Fibroblast of lung (primary cell): ENCODE data around the gene TMEM89. TPM values are rescaled to one million over a fixed set of nuclear protein-coding genes. Genes with fewer than 3 reads are reported as not detected.

Experiments used
- DNase-seq, 2 donors: peaks; one replicate each; pipeline versions ENCODE4 v3.0.0 to v3.0.0-alpha.2; 2010; ENCODE audit warnings: low read depth in 2 of 2
- H2AFZ ChIP-seq: 2 replicates; pipeline ENCODE4 v1.5.1; 2012; ENCODE audit warnings: low read length, control low read depth, inconsistent platforms
- H3K27ac ChIP-seq: 2 replicates; pipeline ENCODE4 v1.5.1; 2011; ENCODE audit warnings: low read length, control low read depth; ENCODE audit not compliant: insufficient read depth
- H3K27me3 ChIP-seq: 2 replicates; pipeline ENCODE4 v1.5.1; 2011; ENCODE audit warnings: mild to moderate bottlenecking, low read length; ENCODE audit not compliant: control insufficient read depth, insufficient read depth
- H3K36me3 ChIP-seq: 2 replicates; pipeline ENCODE4 v1.5.1; 2011; ENCODE audit warnings: low read length; ENCODE audit not compliant: control insufficient read depth, insufficient read depth
- H3K4me1 ChIP-seq: 2 replicates; pipeline ENCODE4 v1.5.1; 2011; ENCODE audit warnings: low read length; ENCODE audit not compliant: control insufficient read depth, insufficient read depth; ENCODE audit errors: extremely low read depth
- H3K4me2 ChIP-seq: 2 replicates; pipeline ENCODE4 v1.5.1; 2011; ENCODE audit warnings: low read length, control low read depth; ENCODE audit not compliant: insufficient read depth; ENCODE audit errors: extremely low read depth
- H3K4me3 ChIP-seq, 4 experiments: fragments of 200-600 bp in 1 of 4; sonication (generic) in 1 of 4; replicated peaks in 1 of 4; 2 replicates each; pipeline ENCODE4 v1.5.1; 2011 to 2016; ENCODE audit warnings: low read length in 4 of 4, low read depth in 3 of 4, mild to moderate bottlenecking in 3 of 4, control low read depth in 2 of 4, inconsistent platforms in 1 of 4, mixed read lengths in 1 of 4; ENCODE audit not compliant: insufficient read depth in 1 of 4; ENCODE audit errors: control extremely low read depth in 1 of 4
- H3K79me2 ChIP-seq: 2 replicates; pipeline ENCODE4 v1.5.1; 2012; ENCODE audit warnings: mild to moderate bottlenecking, low read length, inconsistent platforms; ENCODE audit not compliant: control insufficient read depth, insufficient read depth
- H3K9ac ChIP-seq: 2 replicates; pipeline ENCODE4 v1.5.1; 2011; ENCODE audit warnings: mild to moderate bottlenecking, low read length, control low read depth; ENCODE audit not compliant: insufficient read depth
- H3K9me3 ChIP-seq: 2 replicates; pipeline ENCODE4 v1.5.1; 2012; ENCODE audit warnings: low read depth, low read length; ENCODE audit not compliant: control insufficient read depth, insufficient read depth
- H4K20me1 ChIP-seq: 2 replicates; pipeline ENCODE4 v1.5.1; 2011; ENCODE audit warnings: low read length; ENCODE audit not compliant: control insufficient read depth, insufficient read depth; ENCODE audit errors: extremely low read depth
- CTCF ChIP-seq, 2 donors: IDR thresholded peaks in 1 of 2; conservative IDR thresholded peaks in 1 of 2; 1 replicate in 1 of 2; 2 replicates in 1 of 2; pipeline ENCODE4 v1.5.1; 2011 to 2012; ENCODE audit warnings: low read length in 2 of 2, control low read depth in 1 of 2, inconsistent platforms in 1 of 2, low read depth in 1 of 2, mild to moderate bottlenecking in 1 of 2
- EZH2 ChIP-seq: IDR thresholded peaks from 2 replicates; pipeline ENCODE4 v1.5.1; 2012; ENCODE audit warnings: low read length, control low read depth, mild to moderate bottlenecking; ENCODE audit errors: missing control alignments
- polyA plus RNA-seq, 2 donors: library from polyadenylated mRNA; depleted of rRNA in 1 of 2; stranded (reverse) in 1 of 2; unstranded in 1 of 2; fragments of >200 nt; gene quantifications; 2 replicates each; pipeline ENCODE4 v1.2.1, GENCODE V29; 2011 to 2012; ENCODE audit warnings: missing spikeins in 1 of 2
- total RNA-seq: library from RNA; depleted of rRNA; stranded (reverse); fragments of >200 nt; gene quantifications from 2 replicates; pipeline ENCODE4 v1.2.1, GENCODE V29; 2014

The TMEM89 gene
- total and polyA plus RNA-seq, 2 donors (not counting 1 experiment from before 2014, with no cell fraction given), result not detected

GRCh38 chr3:48629894-48630293, 8.3 kb upstream of the TMEM89 start:
- no peak overlapping the region for H3K4me2 ChIP-seq
- H3K79me2 ChIP-seq, result peaks cover 6% of the 10 kb centered on the region
- no peaks in the 10 kb centered on the region for H3K27me3 ChIP-seq
- peaks cover 6% of the 10 kb centered on the region for H3K4me1 ChIP-seq
- H4K20me1 ChIP-seq, result no peaks in the 10 kb centered on the region
- no peak overlapping the region for H2AFZ ChIP-seq
- no peaks in the 10 kb centered on the region for H3K9me3 ChIP-seq
- TF ChIP-seq CTCF (conservative IDR thresholded peaks at IDR 0.05 in 1 of 2, IDR thresholded peaks at IDR 0.05 in 1 of 2; ENCODE audit: low read depth in 1 of 2, low read length in 2 of 2) (no peak), EZH2 (no peak)
- DNase-seq, result no peak
- peaks cover 36% of the 10 kb centered on the region for H3K36me3 ChIP-seq
- no peak overlapping the region for H3K4me3 ChIP-seq
- no peak overlapping the region for H3K27ac ChIP-seq
- no peak overlapping the region for H3K9ac ChIP-seq

GRCh38 chr3:48628277-48629017, 6.9 kb upstream of the TMEM89 start:
- no peaks in the 10 kb centered on the region for H4K20me1 ChIP-seq
- H3K4me1 ChIP-seq, result no peaks in the 10 kb centered on the region
- no peak overlapping the region for H3K4me2 ChIP-seq
- H3K36me3 ChIP-seq, result peaks cover 36% of the 10 kb centered on the region
- no peaks in the 10 kb centered on the region for H3K27me3 ChIP-seq
- TF ChIP-seq CTCF (conservative IDR thresholded peaks at IDR 0.05 in 1 of 2, IDR thresholded peaks at IDR 0.05 in 1 of 2; ENCODE audit: low read depth in 1 of 2, low read length in 2 of 2) (no peak), EZH2 (no peak)
- no peak overlapping the region for H3K4me3 ChIP-seq
- H3K79me2 ChIP-seq, result no peaks in the 10 kb centered on the region
- H3K9ac ChIP-seq, result no peak overlapping the region
- no peak overlapping the region for H2AFZ ChIP-seq
- no peaks in the 10 kb centered on the region for H3K9me3 ChIP-seq
- no peak overlapping the region for H3K27ac ChIP-seq
- DNase-seq, result no peak

- Histone ChIP-seq H2AFZ (no peak overlapping the region), H4K20me1 (no peaks in the 10 kb centered on the region), H3K36me3 (peaks cover 16% of the 10 kb centered on the region), H3K4me1 (no peaks in the 10 kb centered on the region), H3K27me3 (no peaks in the 10 kb centered on the region), H3K4me3 (no peak overlapping the region), H3K9me3 (no peaks in the 10 kb centered on the region), H3K4me2 (no peak overlapping the region), H3K27ac (no peak overlapping the region), H3K9ac (no peak overlapping the region), H3K79me2 (no peaks in the 10 kb centered on the region)
- no peak for TF ChIP-seq CTCF (conservative IDR thresholded peaks at IDR 0.05 in 1 of 2, IDR thresholded peaks at IDR 0.05 in 1 of 2; ENCODE audit: low read depth in 1 of 2, low read length in 2 of 2)
- TF ChIP-seq EZH2, result no peak
- DNase-seq, result no peak
These were observed 4.0 kb upstream of the TMEM89 start for GRCh38 chr3:48625600-48625999.
